Stomach (tissue), 4 donors: ENCODE results near the gene TXN2.
"Not testable (repeated sequence)": the region's sequence is repeated elsewhere in the genome, so short reads cannot be mapped to it uniquely, and the experiment has no call there.

ENCODE experiments used
- POLR2AphosphoS5 ChIP-seq, 3 donors: sonication (generic); formaldehyde crosslinking; IDR thresholded peaks; one replicate each; pipeline ENCODE4 v1.6.1; 2016; ENCODE audit warnings: antibody characterized with exemption in 3 of 3
- TF ChIP-seq, protein P1 (sequence below), 7 experiments: fragments of 450-650 bp in 4 of 7; fragments of 200-600 bp in 3 of 7; sonication (generic) in 3 of 7; IDR thresholded peaks; one replicate each; pipeline ENCODE4 v1.5.1; 2016 to 2019; ENCODE audit warnings: antibody characterized with exemption in 7 of 7, control low read depth in 2 of 7, mild to moderate bottlenecking in 1 of 7

DNA sequence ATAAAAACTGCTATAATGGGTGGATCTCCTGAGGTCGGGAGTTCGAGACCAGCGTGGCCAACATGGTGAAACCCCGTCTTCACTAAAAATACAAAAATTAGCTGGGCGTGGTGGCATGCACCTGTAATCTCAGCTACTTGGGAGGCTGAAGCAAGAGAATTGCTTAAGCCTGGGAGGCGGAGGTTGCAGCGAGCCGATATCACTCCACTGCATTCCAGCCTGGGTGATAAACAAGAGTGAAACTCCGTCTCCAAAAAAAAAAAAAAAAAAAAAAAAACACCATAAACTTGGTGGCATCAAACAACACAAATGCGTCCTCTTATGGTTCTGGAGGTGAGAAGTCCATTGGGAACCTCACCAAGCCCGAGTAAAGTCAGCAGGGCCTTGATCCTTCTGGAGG lies 53.5 kb downstream of the TXN2 start:
- TF ChIP-seq POLR2AphosphoS5 (IDR thresholded peaks at IDR 0.05), result not testable (repeated sequence)
- TF ChIP-seq, protein P1, sequence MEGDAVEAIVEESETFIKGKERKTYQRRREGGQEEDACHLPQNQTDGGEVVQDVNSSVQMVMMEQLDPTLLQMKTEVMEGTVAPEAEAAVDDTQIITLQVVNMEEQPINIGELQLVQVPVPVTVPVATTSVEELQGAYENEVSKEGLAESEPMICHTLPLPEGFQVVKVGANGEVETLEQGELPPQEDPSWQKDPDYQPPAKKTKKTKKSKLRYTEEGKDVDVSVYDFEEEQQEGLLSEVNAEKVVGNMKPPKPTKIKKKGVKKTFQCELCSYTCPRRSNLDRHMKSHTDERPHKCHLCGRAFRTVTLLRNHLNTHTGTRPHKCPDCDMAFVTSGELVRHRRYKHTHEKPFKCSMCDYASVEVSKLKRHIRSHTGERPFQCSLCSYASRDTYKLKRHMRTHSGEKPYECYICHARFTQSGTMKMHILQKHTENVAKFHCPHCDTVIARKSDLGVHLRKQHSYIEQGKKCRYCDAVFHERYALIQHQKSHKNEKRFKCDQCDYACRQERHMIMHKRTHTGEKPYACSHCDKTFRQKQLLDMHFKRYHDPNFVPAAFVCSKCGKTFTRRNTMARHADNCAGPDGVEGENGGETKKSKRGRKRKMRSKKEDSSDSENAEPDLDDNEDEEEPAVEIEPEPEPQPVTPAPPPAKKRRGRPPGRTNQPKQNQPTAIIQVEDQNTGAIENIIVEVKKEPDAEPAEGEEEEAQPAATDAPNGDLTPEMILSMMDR (IDR thresholded peaks at IDR 0.05), result not testable (repeated sequence)
